Nephron progenitor cell (in vitro differentiated cells): ENCODE results near the gene EIF4E1B.
"Not testable (repeated sequence)": the region's sequence is repeated elsewhere in the genome, so short reads cannot be mapped to it uniquely, and the experiment has no call there.

Experiments
- DNase-seq: peaks from one replicate; pipeline ENCODE4 v3.0.0; 2021
- H3K27ac Mint-ChIP-seq: 2 replicates; pipeline ENCODE4 v1.8.0; 2021; ENCODE audit warnings: mild to moderate bottlenecking, moderate library complexity, mixed read lengths
- H3K27me3 Mint-ChIP-seq: 2 replicates; pipeline ENCODE4 v1.8.0; 2021; ENCODE audit warnings: mild to moderate bottlenecking, low read depth, mixed read lengths; ENCODE audit not compliant: poor library complexity
- H3K36me3 Mint-ChIP-seq: 2 replicates; pipeline ENCODE4 v1.8.0; 2021; ENCODE audit warnings: low read depth, mixed read lengths
- H3K4me1 Mint-ChIP-seq: 2 replicates; pipeline ENCODE4 v1.8.0; 2021; ENCODE audit warnings: mixed read lengths
- H3K4me3 Mint-ChIP-seq: 2 replicates; pipeline ENCODE4 v1.8.0; 2021; ENCODE audit warnings: mild to moderate bottlenecking, moderate library complexity, mixed read lengths
- H3K9me3 Mint-ChIP-seq: 2 replicates; pipeline ENCODE4 v1.8.0; 2021; ENCODE audit warnings: mild to moderate bottlenecking, moderate library complexity, mixed read lengths
- CTCF ChIP-seq: fragments of 200-600 bp; sonication (generic); IDR thresholded peaks from 2 replicates; pipeline ENCODE4 v1.5.0; 2021; ENCODE audit warnings: antibody characterized with exemption

Gene EIF4E1B

GRCh38 chr5:176589039-176589769 lies 41.3 kb upstream of the EIF4E1B start:
- no peak for DNase-seq
- Mint-ChIP-seq H3K4me3 (no peak overlapping the region), H3K27me3 (peaks cover 3% of the 10 kb centered on the region), H3K9me3 (peaks cover 21% of the 10 kb centered on the region), H3K36me3 (no peaks in the 10 kb centered on the region), H3K4me1 (no peaks in the 10 kb centered on the region), H3K27ac (peak overlapping the region; percentile 93)
- no peak for TF ChIP-seq CTCF

GRCh38 chr5:176590035-176590717 lies 40.3 kb upstream of the EIF4E1B start:
- TF ChIP-seq CTCF, result no peak
- peaks cover 17% of the 10 kb centered on the region for H3K9me3 Mint-ChIP-seq
- H3K4me3 Mint-ChIP-seq, result no peak overlapping the region
- H3K4me1 Mint-ChIP-seq, result no peaks in the 10 kb centered on the region
- no peak for DNase-seq
- no peaks in the 10 kb centered on the region for H3K36me3 Mint-ChIP-seq
- peaks cover 9% of the 10 kb centered on the region for H3K27me3 Mint-ChIP-seq
- H3K27ac Mint-ChIP-seq, result no peak overlapping the region

- DNase-seq, H3K9me3 Mint-ChIP-seq, H3K4me1 Mint-ChIP-seq, H3K27ac Mint-ChIP-seq, H3K4me3 Mint-ChIP-seq, H3K36me3 Mint-ChIP-seq: not testable (repeated sequence)
- peaks cover 21% of the 10 kb centered on the region for H3K27me3 Mint-ChIP-seq
Measured at GRCh38 chr5:176591667-176592066, 38.8 kb upstream of the EIF4E1B start.

- H3K4me1 Mint-ChIP-seq, result no peaks in the 10 kb centered on the region
- no peak overlapping the region for H3K4me3 Mint-ChIP-seq
- H3K9me3 Mint-ChIP-seq, result no peaks in the 10 kb centered on the region
- H3K27ac Mint-ChIP-seq, result no peak overlapping the region
- H3K27me3 Mint-ChIP-seq, result peaks cover 21% of the 10 kb centered on the region
- TF ChIP-seq CTCF, result no peak
- DNase-seq, result no peak
- no peaks in the 10 kb centered on the region for H3K36me3 Mint-ChIP-seq
Measured at GRCh38 chr5:176592573-176592972, 37.9 kb upstream of the EIF4E1B start.

GRCh38 chr5:176593273-176593869 lies 37.1 kb upstream of the EIF4E1B start:
- Mint-ChIP-seq H3K27ac (no peak overlapping the region), H3K36me3 (no peaks in the 10 kb centered on the region), H3K9me3 (no peaks in the 10 kb centered on the region), H3K4me1 (no peaks in the 10 kb centered on the region), H3K27me3 (peaks cover 25% of the 10 kb centered on the region), H3K4me3 (no peak overlapping the region)
- no peak for DNase-seq
- no peak for TF ChIP-seq CTCF

- H3K9me3 Mint-ChIP-seq, result no peaks in the 10 kb centered on the region
- peaks cover 31% of the 10 kb centered on the region for H3K27me3 Mint-ChIP-seq
- H3K27ac Mint-ChIP-seq, result no peak overlapping the region
- no peaks in the 10 kb centered on the region for H3K4me1 Mint-ChIP-seq
- H3K4me3 Mint-ChIP-seq, result no peak overlapping the region
- TF ChIP-seq CTCF, result no peak
- peaks cover 7% of the 10 kb centered on the region for H3K36me3 Mint-ChIP-seq
- no peak for DNase-seq
Measured at GRCh38 chr5:176594554-176594953, 35.9 kb upstream of the EIF4E1B start.
